Left cardiac atrium (tissue), 4 donors: ENCODE results near the gene DNM1L. TPM values are rescaled to one million over a fixed set of nuclear protein-coding genes. Genes with fewer than 3 reads are reported as not detected.

Experiments
- ATAC-seq, 2 donors: fragments of 200-7000 bp; cut with Tn5 transposase; one replicate each; pipeline ENCODE4 v1.9.1; 2020; ENCODE audit warnings: mild to moderate bottlenecking in 2 of 2, moderate library complexity in 2 of 2
- DNase-seq: peaks from one replicate; pipeline ENCODE4 v3.0.0-alpha.2; 2020
- intact Hi-C, 2 donors: fragments of 100-400 bp; cut with DNase I; formaldehyde crosslinking; loops; one replicate each; pipeline versions ENCODE4 v1.14.1 to v1.15.1; 2022 to 2023
- total RNA-seq, 2 donors: library from RNA; stranded (reverse); fragmentation: NEBNext Ultra II Directional; extraction: Animal tissue kit (Norgen Biotek cat#: 25700); gene quantifications; one replicate each; pipeline ENCODE4 v1.2.1, GENCODE V29; 2021
- donor health status: DM: no; HTN: yes; CAD: no.
- donor health status: DM: no; HTN: yes; CAD: no; lungs with severe emphysema.
- donor health status: DM: yes; HTN: yes; CAD: no.
- donor health status: Dilated cardiomyopathy.

Gene DNM1L
- total RNA-seq, 2 donors from 2014 or later: 55.6 to 69.1 TPM

DNA sequence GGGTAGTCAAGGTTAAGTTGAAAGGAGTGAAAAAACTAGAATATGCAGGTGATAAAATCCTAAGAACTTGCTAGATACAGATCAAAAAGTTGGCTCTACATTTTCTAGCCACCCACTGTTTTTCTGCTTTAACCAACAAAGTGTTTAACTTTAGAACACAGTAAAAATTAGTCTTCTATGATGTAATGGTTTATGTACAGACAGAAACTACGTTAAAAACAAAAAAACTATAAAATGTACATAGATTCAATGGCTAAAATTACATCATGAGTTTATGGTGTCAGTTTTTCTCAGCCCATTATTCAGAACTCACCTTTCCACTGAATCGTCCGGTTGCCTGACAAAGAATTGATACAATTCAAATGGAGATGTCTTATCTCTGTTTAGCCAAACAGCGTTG is 74.5 kb downstream of the DNM1L start:
- DNase-seq (no peak), ATAC-seq (no peak)
- intact Hi-C loops: no loop called here

DNA sequence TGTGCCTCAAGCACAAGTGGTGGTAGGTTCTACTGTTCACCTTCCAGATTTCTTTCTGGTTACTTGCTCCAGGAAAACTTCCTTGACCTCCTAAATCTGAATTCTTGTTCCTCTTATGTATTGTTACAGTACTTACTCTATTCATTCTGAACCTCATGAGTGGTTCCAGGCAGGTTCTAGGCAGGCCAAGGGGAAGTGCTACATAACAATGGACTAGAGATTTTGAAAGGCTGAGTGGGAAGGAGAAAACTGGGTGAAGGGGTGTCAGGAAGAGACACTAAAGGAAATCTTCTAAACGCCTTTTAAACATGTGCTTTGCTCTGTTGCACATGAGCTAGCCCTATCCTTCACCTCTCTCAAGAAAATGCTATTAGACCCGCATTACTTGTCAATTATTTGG is 75.0 kb downstream of the DNM1L start:
- intact Hi-C loops: no loop called here
- DNase-seq (no peak), ATAC-seq (no peak)

DNA sequence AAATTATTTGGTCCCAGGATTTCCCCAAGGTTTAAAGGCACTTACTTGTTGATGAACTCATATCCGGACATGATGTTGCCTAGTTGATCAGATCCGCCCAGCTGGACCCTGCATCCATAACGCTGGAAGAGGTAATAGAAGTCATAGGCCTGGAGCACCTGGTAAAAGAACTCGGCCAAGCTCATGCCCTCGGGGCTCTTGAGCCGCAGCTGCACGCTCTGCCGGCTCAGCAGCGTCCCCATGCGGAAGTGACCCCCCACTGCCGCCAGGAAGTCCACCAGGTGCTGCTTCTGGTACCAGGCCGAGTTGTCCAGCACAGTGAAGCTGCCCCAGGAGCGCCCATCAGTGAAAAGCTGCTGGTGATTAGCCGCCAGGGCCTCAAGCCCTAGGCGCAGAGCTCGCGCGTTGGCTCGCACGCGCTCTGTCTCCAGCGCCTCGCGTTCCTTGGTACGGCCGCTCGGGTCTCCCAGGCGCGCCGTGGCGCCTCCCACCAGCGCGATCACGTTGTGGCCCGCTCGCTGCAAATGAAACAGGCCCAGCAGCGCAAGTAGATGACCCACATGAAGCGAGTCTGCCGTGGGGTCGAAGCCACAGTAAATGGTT is 76.1 kb downstream of the DNM1L start:
- DNase-seq: peak; percentile 58
- intact Hi-C loops: loop anchor here (5.0 kb wide), 1 partner anchor 1267 kb away; the partner anchor contains the start of gene ALG10 (in 2 of the 2)
- ATAC-seq: peak; percentile 63 to 71

GRCh38 chr12:32755654-32756475 is 76.8 kb downstream of the DNM1L start, which contains the start of gene YARS2:
TSS of gene YARS2 (minus strand) at chr12:32755897. CDS start at chr12:32755874, 23 bp downstream.
- peak; percentile 99 to 100 for ATAC-seq
- intact Hi-C loops: loop anchor here (2.0 to 5.0 kb wide), 2 partner anchors 161 to 1266 kb away; partner anchors contain the start of gene ALG10 (in 2 of the 2)
- peak; percentile 97 for DNase-seq

DNA sequence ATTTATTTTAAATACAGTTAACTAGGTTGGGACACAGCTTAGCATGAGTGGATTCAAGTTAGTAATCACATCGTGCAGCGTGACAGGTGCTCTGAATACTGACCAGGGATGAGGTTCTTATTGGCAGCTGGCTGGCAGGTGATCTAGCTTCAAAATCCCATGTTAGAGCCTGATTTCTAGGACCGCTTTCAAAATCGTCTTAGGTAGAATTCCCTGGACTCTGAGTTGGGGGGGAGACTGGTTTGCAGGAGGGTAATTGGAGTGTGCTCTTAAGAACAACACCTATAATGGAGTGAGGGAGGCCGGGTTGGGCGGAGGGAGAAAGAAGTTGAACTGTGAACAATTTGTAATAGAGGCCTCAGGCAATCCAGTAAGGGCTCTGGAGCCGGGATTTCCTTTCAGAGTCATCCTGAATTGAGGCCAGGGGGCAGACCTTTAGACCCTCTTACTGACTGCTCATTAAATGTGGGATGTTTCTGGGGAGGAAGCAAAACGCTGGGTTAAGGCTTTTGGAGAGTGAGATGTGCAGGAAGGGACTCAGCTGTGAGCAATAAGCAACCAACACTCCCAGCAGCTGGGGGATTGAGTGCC is 77.5 kb downstream of the DNM1L start:
- intact Hi-C loops: loop anchor here (2.0 to 5.0 kb wide), 2 partner anchors 160 to 1266 kb away; partner anchors contain the start of gene ALG10 (in 2 of the 2)
- no peak for DNase-seq
- ATAC-seq: no peak

- intact Hi-C loops: loop anchor here (2.0 to 5.0 kb wide), 2 partner anchors 160 to 1265 kb away; partner anchors contain the start of gene ALG10 (in 2 of the 2)
- DNase-seq (no peak), ATAC-seq (no peak)
Measured at GRCh38 chr12:32757157-32757556, 78.1 kb downstream of the DNM1L start.

DNA sequence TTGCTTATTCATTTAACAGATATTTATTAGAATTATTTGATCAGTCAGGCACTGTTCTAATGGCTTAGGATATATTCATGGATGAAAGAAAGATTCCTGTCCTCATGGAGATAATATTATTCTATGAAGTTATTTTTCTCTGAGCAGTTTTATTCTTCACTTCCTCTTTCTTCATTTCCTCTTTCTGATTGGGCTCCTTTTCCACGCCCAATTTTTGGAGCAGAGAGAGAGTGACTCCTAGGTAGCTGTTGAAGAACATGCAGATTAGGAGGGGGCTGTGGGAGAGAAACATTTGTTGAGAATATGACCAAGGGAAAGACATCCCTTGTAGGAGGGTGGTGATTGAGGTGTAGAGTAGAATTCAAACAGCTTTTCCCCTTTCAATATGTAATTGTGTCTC is 82.6 kb downstream of the DNM1L start:
- ATAC-seq: no peak
- intact Hi-C loops: loop anchor here in 1 of 2 donors (10.0 kb wide), 1 partner anchor 153 kb away; no protein-coding TSS in a partner anchor
- DNase-seq: no peak

- no peak for DNase-seq
- ATAC-seq: no peak
- intact Hi-C loops: loop anchor here in 1 of 2 donors (10.0 kb wide), 1 partner anchor 149 kb away; no protein-coding TSS in a partner anchor
Measured at GRCh38 chr12:32765906-32766305, 86.8 kb downstream of the DNM1L start.

DNA sequence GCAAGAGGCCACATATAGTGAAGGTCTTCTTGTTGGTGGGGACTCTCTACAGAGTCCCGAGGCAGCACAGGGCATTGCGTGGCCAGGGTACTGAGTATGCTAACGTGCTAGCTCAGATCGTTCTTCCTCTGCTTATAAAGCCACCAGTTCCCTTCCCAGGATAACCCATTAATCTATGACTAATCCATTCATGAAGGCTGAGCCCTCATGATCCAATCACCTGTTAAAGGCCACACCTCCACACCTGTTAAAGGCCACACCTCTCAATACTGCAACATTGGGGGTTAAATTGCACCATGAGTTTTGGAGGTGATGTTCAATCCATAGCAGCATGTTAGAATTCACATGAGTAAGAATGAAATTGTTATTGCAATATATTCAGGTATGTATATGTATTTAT is 89.4 kb downstream of the DNM1L start:
- ATAC-seq: no peak
- DNase-seq: no peak
- intact Hi-C loops: loop anchor here in 1 of 2 donors (10.0 kb wide), 1 partner anchor 146 kb away; no protein-coding TSS in a partner anchor

DNA sequence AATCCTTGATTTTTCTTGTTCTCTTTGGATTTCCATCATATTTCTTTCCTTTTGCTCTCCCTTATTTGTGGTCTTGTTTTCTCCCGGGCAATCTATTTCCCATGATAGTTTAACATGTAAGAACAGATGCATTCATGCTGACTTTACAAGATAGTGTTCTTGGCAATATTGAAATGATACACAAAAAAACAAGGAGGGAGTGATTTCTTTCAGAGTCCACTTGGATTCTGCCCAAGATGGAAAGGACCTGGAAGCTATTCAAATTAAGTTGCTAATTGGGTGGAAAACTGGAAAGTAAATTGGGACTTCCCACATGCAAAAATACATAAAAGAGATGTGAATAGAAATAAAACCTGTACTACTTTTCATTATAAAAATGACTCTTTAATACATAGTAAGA is 91.0 kb downstream of the DNM1L start:
- ATAC-seq (no peak), DNase-seq (no peak)
- intact Hi-C loops: no loop called here

DNA sequence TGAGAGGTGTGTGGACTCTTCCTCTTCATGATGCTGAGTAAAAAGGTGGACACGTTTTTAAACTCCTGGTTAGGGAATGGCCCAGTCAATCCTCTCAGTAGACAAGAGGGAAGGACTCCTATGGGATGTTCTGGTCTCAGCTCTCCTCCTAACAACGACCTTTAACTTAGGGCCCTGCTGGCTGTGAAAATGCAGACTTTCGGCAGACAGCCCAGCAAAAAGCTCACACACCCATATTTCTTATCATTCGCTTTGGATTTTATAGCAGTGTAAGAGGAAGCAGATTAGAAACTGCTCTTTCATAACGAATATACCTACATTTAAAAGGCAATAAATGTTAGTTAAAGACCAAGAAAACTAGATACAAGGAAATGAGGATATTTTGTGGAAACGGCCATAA is 94.6 kb downstream of the DNM1L start:
- DNase-seq: no peak
- intact Hi-C loops: no loop called here
- no peak for ATAC-seq

GRCh38 chr12:32776258-32776657 is 97.2 kb downstream of the DNM1L start:
- intact Hi-C loops: no loop called here
- ATAC-seq: no peak
- DNase-seq: no peak

- ATAC-seq: no peak
- intact Hi-C loops: no loop called here
- no peak for DNase-seq
Measured at GRCh38 chr12:32777159-32777558, 98.1 kb downstream of the DNM1L start.

- intact Hi-C loops: no loop called here
- ATAC-seq (no peak), DNase-seq (no peak)
Measured at GRCh38 chr12:32777691-32778175, 98.6 kb downstream of the DNM1L start.

DNA sequence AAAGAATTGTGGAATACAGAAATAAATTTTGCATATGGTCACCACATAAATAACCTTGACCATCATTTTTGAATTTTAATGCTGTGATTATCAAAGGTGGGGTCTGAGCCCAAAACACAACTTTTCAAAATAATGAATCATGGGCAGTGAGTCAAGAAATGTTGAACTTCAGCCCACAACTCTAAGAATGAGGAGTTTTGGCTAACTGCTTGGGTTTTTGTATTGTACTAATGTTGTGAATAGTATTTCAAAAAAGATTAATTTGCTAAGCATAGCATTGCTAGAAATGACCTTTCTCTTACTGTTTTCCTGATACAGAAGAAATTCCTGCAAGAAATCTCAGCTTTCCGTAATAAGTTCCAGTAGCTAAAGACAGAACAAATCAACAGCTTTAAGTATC is 101.0 kb downstream of the DNM1L start:
- no peak for ATAC-seq
- intact Hi-C loops: no loop called here
- DNase-seq: no peak

DNA sequence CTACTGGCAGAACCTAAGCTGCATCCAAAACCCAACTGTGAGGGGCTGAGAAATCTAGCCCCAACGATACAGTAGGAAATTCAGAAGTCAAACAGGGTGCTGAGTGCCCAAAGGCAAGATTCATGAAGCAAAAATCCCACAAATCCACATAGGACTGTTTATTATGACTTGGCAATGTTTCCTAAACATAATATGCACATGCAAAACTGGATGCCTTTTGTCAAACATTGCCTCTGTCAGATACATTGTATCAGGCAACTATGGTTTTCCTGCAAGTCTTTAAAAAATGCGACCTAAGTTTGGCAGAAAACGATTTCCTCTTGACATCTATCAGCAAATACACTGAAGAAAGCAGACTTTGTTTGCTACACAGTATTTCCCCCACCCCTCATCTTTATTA is 103.9 kb downstream of the DNM1L start:
- DNase-seq: no peak
- intact Hi-C loops: no loop called here
- ATAC-seq: no peak

- DNase-seq: no peak
- intact Hi-C loops: no loop called here
- no peak for ATAC-seq
Measured at GRCh38 chr12:32785557-32785956, 106.5 kb downstream of the DNM1L start.

DNA sequence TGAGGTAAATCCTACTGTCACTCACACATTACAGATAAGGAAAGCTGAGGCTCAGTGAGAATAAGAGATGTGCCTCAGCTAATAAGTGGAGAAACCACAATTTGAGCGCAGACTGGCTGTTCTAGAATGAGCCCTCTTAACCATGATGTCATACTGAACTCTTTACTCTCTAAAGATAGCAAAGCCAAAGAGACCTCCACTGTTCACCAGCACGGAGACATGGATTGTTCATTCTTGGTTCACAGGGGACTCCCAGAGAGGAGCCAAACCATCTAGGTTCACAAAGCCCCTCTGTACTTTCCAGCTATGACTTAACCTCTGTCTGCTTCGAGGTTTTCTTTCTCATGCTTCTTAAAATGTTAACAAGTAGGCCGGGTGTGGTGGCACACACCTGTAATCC is 109.3 kb downstream of the DNM1L start:
- no peak for ATAC-seq
- intact Hi-C loops: no loop called here
- no peak for DNase-seq

GRCh38 chr12:32789446-32789845 is 110.3 kb downstream of the DNM1L start:
- DNase-seq (no peak), ATAC-seq (no peak)
- intact Hi-C loops: no loop called here

DNA sequence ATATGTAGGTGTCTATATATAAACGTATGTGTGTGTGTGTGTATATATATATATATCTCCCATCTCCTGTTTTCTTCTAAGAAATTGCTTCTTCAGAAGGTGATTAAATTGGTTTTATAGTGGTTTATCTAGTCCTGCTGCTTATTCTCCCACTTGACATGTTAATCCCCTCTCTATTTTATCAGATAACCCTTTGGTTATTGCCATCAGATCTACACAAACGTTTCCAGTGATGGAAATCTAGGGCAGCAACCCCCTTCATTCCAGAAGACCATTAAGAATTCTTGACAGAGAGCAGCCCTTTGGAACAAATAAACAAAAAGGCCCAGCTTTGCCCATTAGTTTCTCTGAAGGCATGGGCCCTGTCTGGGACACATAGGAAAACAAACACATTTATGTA is 110.8 kb downstream of the DNM1L start:
- ATAC-seq: no peak
- intact Hi-C loops: loop anchor here in 1 of 2 donors (10.0 kb wide), 1 partner anchor 125 kb away; no protein-coding TSS in a partner anchor
- no peak for DNase-seq
